Mucosa of stomach (tissue), 1 donor: ENCODE data around the gene RSPO3.

ENCODE experiments used
- H3K27me3 ChIP-seq: one replicate; pipeline ENCODE4 v1.7.0; 2013; ENCODE audit warnings: mild to moderate bottlenecking, low read length; ENCODE audit not compliant: control insufficient read depth, insufficient read depth
- H3K36me3 ChIP-seq: one replicate; pipeline ENCODE4 v1.7.0; 2013; ENCODE audit warnings: low read length; ENCODE audit not compliant: control insufficient read depth, insufficient read depth
- H3K4me1 ChIP-seq: one replicate; pipeline ENCODE4 v1.7.0; 2013; ENCODE audit warnings: mild to moderate bottlenecking, low read length; ENCODE audit not compliant: control insufficient read depth, insufficient read depth
- H3K4me3 ChIP-seq: one replicate; pipeline ENCODE4 v1.7.0; 2013; ENCODE audit warnings: low read length
- H3K9ac ChIP-seq: one replicate; pipeline ENCODE4 v1.7.0; 2013; ENCODE audit warnings: mild to moderate bottlenecking, low read length, moderate library complexity
- H3K9me3 ChIP-seq: one replicate; pipeline ENCODE4 v1.7.0; 2013; ENCODE audit warnings: mild to moderate bottlenecking, low read length, moderate library complexity; ENCODE audit not compliant: control insufficient read depth
- donor health status: Pancreatic carcinoma.

The RSPO3 gene

DNA sequence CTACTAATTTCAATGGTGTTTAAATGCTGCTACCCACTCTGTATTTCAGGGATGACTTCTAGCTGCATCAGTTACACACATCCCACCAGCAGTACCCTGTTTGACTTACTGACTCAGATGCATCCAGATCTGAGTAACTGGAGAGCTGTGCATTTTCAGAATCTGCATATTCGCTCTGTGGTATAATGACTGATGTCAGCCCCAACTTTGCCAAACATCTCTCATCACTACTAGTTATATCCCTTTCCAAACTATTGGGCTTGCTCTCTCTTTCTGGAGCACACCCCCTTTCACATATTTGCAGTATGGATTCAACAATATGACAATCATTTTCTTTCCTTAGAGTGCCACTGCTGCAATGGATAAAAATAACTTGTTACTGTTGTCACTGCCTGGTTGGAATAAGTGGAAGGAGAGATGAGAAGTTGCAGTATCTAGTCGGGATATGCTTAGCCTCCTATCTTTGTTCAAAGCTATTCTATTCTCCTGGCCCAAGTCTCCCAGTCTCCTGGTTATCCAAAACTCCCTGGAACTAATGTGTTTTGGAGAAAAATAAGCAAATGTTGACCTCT lies 3.3 kb upstream of the RSPO3 start:
- H3K4me1 ChIP-seq: peaks cover 8% of the 10 kb centered on the region
- no peak overlapping the region for H3K9ac ChIP-seq
- peaks cover 25% of the 10 kb centered on the region for H3K27me3 ChIP-seq
- H3K9me3 ChIP-seq: no peaks in the 10 kb centered on the region
- no peaks in the 10 kb centered on the region for H3K36me3 ChIP-seq
- no peak overlapping the region for H3K4me3 ChIP-seq

DNA sequence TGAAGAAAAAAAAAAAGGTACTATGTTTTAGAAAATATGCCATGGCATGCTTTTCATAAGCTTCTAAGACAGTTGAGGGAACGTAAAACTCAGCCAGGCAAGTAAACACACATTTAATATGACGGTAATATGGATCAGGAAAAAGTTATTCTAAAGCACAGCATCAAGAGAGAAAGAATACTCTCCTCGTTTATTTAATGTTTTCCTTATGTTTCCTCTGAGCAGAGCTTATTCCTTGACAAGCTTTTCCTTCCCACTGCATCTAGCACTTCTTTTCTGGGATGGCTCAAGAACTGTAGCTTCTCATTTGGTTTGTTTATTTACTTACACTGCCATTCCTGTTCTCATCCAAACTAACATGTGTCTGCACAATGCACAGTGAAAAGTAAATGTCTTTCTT lies 2.7 kb upstream of the RSPO3 start:
- H3K4me3 ChIP-seq: no peak overlapping the region
- H3K4me1 ChIP-seq: peaks cover 8% of the 10 kb centered on the region
- peaks cover 30% of the 10 kb centered on the region for H3K27me3 ChIP-seq
- no peaks in the 10 kb centered on the region for H3K9me3 ChIP-seq
- H3K9ac ChIP-seq: no peak overlapping the region
- H3K36me3 ChIP-seq: no peaks in the 10 kb centered on the region

DNA sequence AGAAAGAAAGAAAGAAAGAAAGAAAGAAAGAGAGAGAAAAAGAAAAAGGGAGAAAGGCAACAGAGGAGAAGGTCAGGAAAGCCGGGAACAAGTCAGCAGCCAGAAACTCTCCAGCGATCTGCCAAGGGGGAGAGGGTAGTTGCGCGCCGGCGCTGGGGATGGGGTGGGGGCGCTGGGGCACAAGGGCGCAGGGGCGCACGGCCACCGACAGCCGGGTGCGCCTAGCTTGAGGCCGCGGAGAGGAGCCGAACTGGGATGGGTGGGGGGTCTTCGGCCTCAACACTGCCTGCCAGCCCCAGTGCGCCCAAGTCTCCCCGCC lies 533 bp upstream of the RSPO3 start:
- H3K36me3 ChIP-seq: no peaks in the 10 kb centered on the region
- H3K27me3 ChIP-seq: peaks cover 45% of the 10 kb centered on the region

DNA sequence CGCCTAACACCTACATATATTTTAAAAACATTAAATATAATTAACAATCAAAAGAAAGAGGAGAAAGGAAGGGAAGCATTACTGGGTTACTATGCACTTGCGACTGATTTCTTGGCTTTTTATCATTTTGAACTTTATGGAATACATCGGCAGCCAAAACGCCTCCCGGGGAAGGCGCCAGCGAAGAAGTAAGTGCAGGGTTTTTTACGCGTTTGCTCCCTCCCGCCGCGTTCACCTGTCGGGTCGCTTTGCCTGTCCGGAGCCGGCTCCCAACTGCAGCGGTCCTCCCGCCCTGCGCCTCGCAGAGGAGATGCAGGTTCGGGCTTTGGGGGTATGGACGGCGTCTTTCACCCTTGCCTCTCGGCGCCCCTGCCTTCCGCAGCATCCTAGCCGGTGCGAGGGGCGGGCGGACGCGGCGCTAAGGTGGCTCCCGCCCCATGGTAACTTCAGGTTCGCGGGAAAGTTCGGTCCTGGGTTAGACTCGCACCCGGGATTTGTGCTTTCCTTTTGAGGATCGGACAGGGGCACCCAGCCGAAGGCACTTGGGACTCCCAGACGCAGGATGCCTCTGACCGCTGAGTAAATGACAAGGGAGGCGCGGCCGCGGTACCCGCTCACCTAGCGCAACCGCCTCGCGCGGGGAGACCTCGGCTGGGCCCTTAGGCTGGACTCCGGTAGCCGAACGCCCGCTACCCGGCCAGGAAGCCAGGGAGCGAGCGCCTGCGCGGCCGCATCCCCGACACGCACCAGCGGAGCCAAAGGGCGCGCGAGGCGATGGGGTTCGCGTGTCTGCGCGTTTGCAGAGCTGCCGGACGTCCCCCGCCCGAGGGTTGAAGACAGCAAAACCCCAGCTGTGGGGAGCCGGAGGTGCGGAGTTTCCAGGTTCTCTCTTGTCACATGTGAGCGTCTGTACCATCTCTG lies 891 bp downstream of the RSPO3 start:
- H3K9me3 ChIP-seq: no peaks in the 10 kb centered on the region
- peak overlapping the region; percentile 47 for H3K9ac ChIP-seq
- peaks cover 8% of the 10 kb centered on the region for H3K4me1 ChIP-seq
- H3K27me3 ChIP-seq: peaks cover 45% of the 10 kb centered on the region
- H3K4me3 ChIP-seq: no peak overlapping the region
- H3K36me3 ChIP-seq: no peaks in the 10 kb centered on the region

More for the DNA sequence above, 533 bp upstream of the RSPO3 start:
- H3K9ac ChIP-seq: no peak overlapping the region
- no peak overlapping the region for H3K4me3 ChIP-seq
- H3K9me3 ChIP-seq: no peaks in the 10 kb centered on the region
- H3K4me1 ChIP-seq: peaks cover 8% of the 10 kb centered on the region

DNA sequence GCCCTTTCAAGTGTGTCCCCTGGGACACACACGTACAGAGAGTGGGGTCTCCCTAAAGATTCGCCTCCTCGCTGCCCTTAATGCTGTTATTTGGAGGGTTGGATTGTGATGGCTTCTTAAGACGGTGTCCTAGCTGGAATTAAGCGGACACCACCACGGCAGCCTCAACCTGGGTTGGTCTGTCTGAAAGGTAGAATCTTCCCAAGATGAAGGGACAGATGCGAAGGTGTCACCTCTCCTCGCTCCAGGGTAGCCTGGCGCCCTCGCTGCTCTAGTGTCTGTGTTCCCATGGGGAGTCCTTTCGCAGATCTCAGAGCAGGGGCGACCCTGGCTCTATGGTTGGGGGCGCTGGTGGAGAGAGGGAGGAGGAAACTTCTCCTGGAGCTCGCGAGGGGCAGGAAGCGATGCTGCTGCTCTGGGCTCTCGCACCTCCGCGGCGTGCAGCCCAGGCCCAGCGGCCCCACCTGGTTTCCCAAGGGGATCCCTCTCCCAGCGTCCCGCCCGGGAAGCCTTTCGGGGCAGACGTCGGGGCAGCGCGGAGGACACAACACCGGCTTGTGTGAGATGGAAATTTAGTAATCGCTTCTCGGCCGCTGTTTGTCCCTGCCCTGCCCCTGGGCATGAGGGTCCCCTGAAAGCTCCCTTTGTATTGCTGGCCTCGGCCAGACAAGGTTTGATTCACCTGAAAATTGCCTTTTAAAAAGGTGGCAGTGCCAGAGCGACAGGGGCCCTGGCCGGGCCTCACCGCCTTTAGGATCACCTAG lies 1.7 kb downstream of the RSPO3 start:
- Histone ChIP-seq H3K27me3 (peaks cover 45% of the 10 kb centered on the region), H3K4me3 (no peak overlapping the region), H3K9me3 (no peaks in the 10 kb centered on the region), H3K9ac (peak overlapping the region; percentile 47), H3K36me3 (no peaks in the 10 kb centered on the region), H3K4me1 (peaks cover 8% of the 10 kb centered on the region)

DNA sequence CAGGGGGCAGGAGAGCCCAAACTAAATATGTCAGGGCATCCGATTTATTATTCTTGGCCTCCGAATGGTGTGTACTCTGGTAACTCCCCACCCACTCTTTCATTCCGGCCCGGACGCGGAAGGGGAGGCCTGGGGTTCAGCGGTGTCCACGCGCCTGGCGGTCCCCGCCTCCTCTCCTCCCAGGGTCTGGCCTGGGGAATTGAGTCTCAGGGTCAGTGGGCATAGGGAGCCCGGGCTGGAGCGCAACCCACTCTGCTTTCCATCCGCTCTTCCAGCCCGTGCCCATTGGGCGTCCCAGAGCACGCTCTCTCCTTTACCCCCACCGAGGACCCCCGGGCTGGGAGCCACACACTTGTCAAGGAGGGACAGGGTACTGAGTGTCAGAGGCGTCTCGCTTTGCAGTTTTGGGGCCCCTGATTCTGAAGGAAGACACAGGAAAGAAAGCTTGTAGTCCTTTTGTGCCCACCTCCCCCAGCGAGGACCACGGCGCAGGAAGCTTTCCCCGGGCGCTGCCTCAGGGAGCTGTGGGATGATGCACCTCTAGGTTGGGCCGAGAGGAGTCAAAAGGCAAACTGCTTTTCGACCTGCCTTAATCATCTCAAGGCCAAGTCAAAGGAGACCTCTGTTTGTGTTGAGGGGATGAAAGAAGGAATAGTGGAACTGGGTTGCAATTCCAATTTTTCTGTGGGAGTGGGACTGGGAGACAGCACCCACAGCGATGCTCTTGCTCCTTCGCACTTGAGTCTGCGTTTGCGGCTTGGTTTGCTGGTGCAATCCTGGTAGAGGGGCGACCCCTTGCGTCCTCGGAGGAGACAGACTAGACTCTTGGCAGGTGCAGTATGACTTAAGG lies 2.5 kb downstream of the RSPO3 start:
- Histone ChIP-seq H3K27me3 (peaks cover 45% of the 10 kb centered on the region), H3K9ac (peak overlapping the region; percentile 22), H3K4me3 (no peak overlapping the region), H3K36me3 (no peaks in the 10 kb centered on the region), H3K4me1 (peaks cover 8% of the 10 kb centered on the region), H3K9me3 (no peaks in the 10 kb centered on the region)

DNA sequence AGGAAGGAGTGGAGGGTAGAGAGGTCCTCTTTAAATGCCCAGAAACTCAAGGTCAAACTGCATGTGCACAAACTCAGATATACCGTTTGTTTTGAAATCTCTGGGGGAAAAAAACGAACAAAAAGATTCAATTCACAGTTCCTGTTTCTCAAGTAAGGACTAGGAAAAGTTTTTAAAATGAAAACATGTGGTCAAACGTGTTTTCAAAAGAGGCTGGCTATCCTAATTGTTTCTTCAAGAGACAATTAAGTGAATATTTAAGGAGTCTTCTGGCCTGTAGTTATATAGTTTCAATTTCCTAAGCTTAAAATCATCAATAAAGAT lies 3.1 kb downstream of the RSPO3 start:
- Histone ChIP-seq H3K4me1 (peaks cover 8% of the 10 kb centered on the region), H3K9me3 (no peaks in the 10 kb centered on the region), H3K9ac (no peak overlapping the region), H3K4me3 (no peak overlapping the region), H3K36me3 (no peaks in the 10 kb centered on the region), H3K27me3 (peaks cover 42% of the 10 kb centered on the region)

DNA sequence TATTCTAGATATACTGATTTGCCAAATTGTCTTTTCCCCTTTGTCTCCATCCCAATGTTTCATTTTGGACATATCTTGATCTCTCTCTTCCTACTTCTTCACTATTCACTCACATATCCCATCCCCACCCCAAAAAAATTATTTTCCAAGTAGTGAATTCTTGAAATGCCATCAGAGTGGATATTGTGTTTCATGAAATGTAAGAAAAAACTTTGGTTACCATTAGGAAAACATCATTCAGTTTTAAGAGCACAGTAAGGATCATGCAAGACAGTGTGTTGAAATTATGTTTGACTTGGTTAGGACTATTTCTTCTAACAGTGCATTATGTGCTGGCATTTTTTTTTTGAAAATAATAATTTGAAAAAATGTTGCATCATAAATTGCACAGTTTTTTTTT lies 5.7 kb downstream of the RSPO3 start:
- Histone ChIP-seq H3K9me3 (no peaks in the 10 kb centered on the region), H3K27me3 (peaks cover 30% of the 10 kb centered on the region), H3K9ac (no peak overlapping the region), H3K4me3 (no peak overlapping the region), H3K4me1 (peaks cover 8% of the 10 kb centered on the region), H3K36me3 (no peaks in the 10 kb centered on the region)

DNA sequence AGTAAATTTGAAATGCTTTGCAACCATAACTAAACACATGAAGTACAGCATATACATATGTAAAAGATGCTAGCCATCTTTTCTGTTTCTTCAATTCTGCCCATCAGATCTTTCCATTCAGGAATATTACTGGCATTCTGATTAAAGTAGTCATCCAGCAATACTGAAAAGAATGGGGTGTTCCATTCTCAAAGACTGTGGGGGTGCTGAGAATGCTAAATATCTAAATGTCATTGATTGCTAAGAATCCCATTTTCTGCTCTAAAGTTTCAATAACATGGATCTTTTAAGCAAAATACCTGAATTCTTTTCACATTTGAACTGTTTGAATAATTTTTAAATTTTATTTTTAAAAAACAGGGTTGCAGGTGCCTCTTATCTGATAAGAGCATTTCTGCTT lies 6.2 kb downstream of the RSPO3 start:
- no peaks in the 10 kb centered on the region for H3K36me3 ChIP-seq
- H3K27me3 ChIP-seq: peaks cover 25% of the 10 kb centered on the region
- H3K4me1 ChIP-seq: peaks cover 5% of the 10 kb centered on the region
- H3K4me3 ChIP-seq: no peak overlapping the region
- H3K9me3 ChIP-seq: no peaks in the 10 kb centered on the region
- H3K9ac ChIP-seq: no peak overlapping the region

DNA sequence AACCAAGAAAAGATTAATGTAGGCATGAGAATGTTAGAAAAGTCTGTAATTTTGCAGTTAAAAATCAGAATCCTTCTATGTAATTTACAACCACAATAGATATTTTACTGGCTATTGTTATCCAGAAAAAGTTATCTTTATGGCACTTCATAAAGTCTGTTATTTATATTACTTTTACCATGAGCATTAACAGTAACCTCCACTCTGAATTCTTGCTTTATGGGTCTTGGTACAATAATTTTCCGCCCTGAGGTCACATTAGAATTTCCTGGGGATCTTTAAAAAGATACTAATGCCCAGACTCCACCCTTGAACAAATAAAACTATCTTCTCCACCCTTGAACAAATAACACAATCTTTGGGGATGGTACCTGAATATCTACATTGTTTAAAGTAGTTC lies 9.6 kb downstream of the RSPO3 start:
- Histone ChIP-seq H3K27me3 (no peaks in the 10 kb centered on the region), H3K9me3 (no peaks in the 10 kb centered on the region), H3K36me3 (no peaks in the 10 kb centered on the region), H3K4me1 (no peaks in the 10 kb centered on the region), H3K9ac (no peak overlapping the region), H3K4me3 (no peak overlapping the region)

DNA sequence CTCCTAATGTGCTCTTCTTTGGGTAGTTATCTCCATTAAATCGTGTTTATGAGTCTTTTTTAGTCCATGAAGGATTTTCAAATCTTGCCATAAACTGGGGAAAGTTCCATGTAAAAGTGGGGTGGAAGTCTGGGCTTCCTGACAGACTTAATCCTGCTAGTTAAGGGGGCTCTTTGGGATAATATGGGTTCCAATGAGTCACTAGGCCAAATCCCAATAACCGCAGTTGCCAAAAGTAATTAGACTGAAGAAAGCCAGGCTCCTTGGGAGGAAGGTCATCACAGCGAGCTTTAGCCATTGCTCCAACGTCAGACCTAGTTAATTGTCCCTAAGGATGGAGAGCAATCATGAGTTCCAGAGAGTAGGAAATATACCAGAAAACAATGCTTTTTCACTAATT lies 10.8 kb downstream of the RSPO3 start:
- H3K36me3 ChIP-seq: no peaks in the 10 kb centered on the region

More for the DNA sequence above, 10.8 kb downstream of the RSPO3 start:
- Histone ChIP-seq H3K4me1 (no peaks in the 10 kb centered on the region), H3K9ac (no peak overlapping the region), H3K4me3 (no peak overlapping the region), H3K27me3 (no peaks in the 10 kb centered on the region), H3K9me3 (no peaks in the 10 kb centered on the region)
